HepG2 (cell line): ENCODE measurements around the gene GPR148. TPM values are rescaled to one million over a fixed set of nuclear protein-coding genes. Genes with fewer than 3 reads are reported as not detected.

Experiments
- ATAC-seq: fragments of 200-7000 bp; cut with Tn5 transposase; 3 replicates; pipeline ENCODE4 v1.9.1; 2020; ENCODE audit warnings: mild to moderate bottlenecking, moderate library complexity
- BruUV-seq: library from RNA; stranded (reverse); fragments of 400-500 nt; replicated peaks from 2 replicates; lab custom pipeline; 2021; lab: Mats Ljungman, UMichigan
- CTCF ChIA-PET: fragments of 300-600 bp; formaldehyde crosslinking; extraction: SDS; loops from one replicate; lab custom pipeline; 2021; ENCODE audit warnings: low total read pairs, inconsistent platforms, low intra/inter-chr PET ratio; lab: Yijun Ruan, JAX
- POLR2A ChIA-PET: fragments of 350-600 bp; sonication (Branson Sonifier 250); formaldehyde crosslinking; loops from one replicate; lab custom pipeline; 2020; ENCODE audit warnings: antibody characterized with exemption, inconsistent platforms; lab: Yijun Ruan, JAX
- DNase-seq: peaks from one replicate; pipeline ENCODE4 v3.0.0-alpha.2; 2015; ENCODE audit warnings: low spot score
- FAIRE-seq: peaks from 3 replicates; lab custom pipeline; 2011; peaks lifted over from hg19 to GRCh38; lab: Jason Lieb, UNC
- H2AFZ ChIP-seq: one replicate; pipeline ENCODE4 v1.6.1; 2011; ENCODE audit warnings: low read length, inconsistent platforms
- H3K27ac ChIP-seq: fragments of 300-600 bp; 3 replicates; pipeline ENCODE4 v1.8.0; 2011; ENCODE audit warnings: mixed run types, mild to moderate bottlenecking, mixed read lengths, low read length, inconsistent platforms; ENCODE audit not compliant: insufficient read depth; ENCODE audit errors: extremely low read length
- H3K27me3 ChIP-seq, 2 experiments: fragments of 200-600 bp in 1 of 2; 2 replicates in 1 of 2; 3 replicates in 1 of 2; pipeline versions ENCODE4 v1.6.0 to v1.8.0; 2011; ENCODE audit warnings: low read length in 2 of 2, mild to moderate bottlenecking in 2 of 2, moderate library complexity in 2 of 2, inconsistent platforms in 1 of 2; ENCODE audit not compliant: insufficient read depth in 2 of 2, control insufficient read depth in 1 of 2
- H3K36me3 ChIP-seq, 2 experiments: fragments of 200-600 bp in 1 of 2; replicated peaks in 1 of 2; 2 replicates in 1 of 2; 3 replicates in 1 of 2; pipeline versions ENCODE4 v1.5.1 to v1.8.0; 2011; ENCODE audit warnings: low read length in 2 of 2, inconsistent platforms in 1 of 2; ENCODE audit not compliant: insufficient read depth in 2 of 2, control insufficient read depth in 1 of 2
- H3K4me1 ChIP-seq: 2 replicates; pipeline ENCODE4 v1.5.1; 2012; ENCODE audit warnings: low read length, inconsistent platforms; ENCODE audit not compliant: insufficient read depth
- H3K4me2 ChIP-seq: 2 replicates; pipeline ENCODE4 v1.6.0; 2011; ENCODE audit warnings: low read depth, low read length, inconsistent platforms
- H3K4me3 ChIP-seq, 3 experiments: fragments of 200-600 bp in 1 of 3; sonication (generic), shearing (Covaris generic) in 1 of 3; replicated peaks in 1 of 3; 2 replicates each; pipeline ENCODE4 v1.5.1; 2011 to 2016; ENCODE audit warnings: low read length in 3 of 3, inconsistent platforms in 2 of 3, low read depth in 2 of 3, mild to moderate bottlenecking in 2 of 3, control low read depth in 1 of 3, mixed read lengths in 1 of 3; ENCODE audit not compliant: insufficient read depth in 1 of 3
- H3K79me2 ChIP-seq: one replicate; pipeline ENCODE4 v1.6.1; 2011; ENCODE audit warnings: low read length, inconsistent platforms; ENCODE audit not compliant: insufficient read depth
- H3K9ac ChIP-seq: 2 replicates; pipeline ENCODE4 v1.6.0; 2011; ENCODE audit warnings: mild to moderate bottlenecking, low read depth, low read length, inconsistent platforms; ENCODE audit not compliant: insufficient read depth
- H3K9me3 ChIP-seq: 2 replicates; pipeline ENCODE4 v1.5.1; 2012; ENCODE audit warnings: mild to moderate bottlenecking, low read length
- H4K20me1 ChIP-seq: 2 replicates; pipeline ENCODE4 v1.6.0; 2011; ENCODE audit warnings: inconsistent platforms, mild to moderate bottlenecking, low read length, moderate library complexity; ENCODE audit not compliant: insufficient read depth
- ATF5 ChIP-seq: sonication (generic); formaldehyde crosslinking; IDR thresholded peaks from 2 replicates; pipeline ENCODE4 v1.4.0; 2020; ENCODE audit warnings: mild to moderate bottlenecking, low read depth, missing genetic modification reagents
- HNRNPLL ChIP-seq: fragments of 200-400 bp; formaldehyde crosslinking; IDR thresholded peaks from 2 replicates; pipeline ENCODE4 v1.6.1; 2017; ENCODE audit warnings: mild to moderate bottlenecking, low read depth, low read length; ENCODE audit not compliant: poor library complexity, severe bottlenecking
- HOXA3 ChIP-seq: sonication (generic); formaldehyde crosslinking; IDR thresholded peaks from 2 replicates; pipeline ENCODE4 v1.5.0; 2020; ENCODE audit warnings: missing genetic modification reagents
- PHF20 ChIP-seq: sonication (generic); formaldehyde crosslinking; IDR thresholded peaks from 2 replicates; pipeline ENCODE4 v1.5.0; 2020; ENCODE audit warnings: mild to moderate bottlenecking, missing genetic modification reagents
- POLR2AphosphoS2 ChIP-seq: IDR thresholded peaks from 2 replicates; pipeline ENCODE4 v1.6.1; 2011; ENCODE audit warnings: low read depth, low read length, improper control_type of control experiment
- RCOR2 ChIP-seq: IDR thresholded peaks from 2 replicates; pipeline ENCODE4 v1.6.1; 2016; ENCODE audit warnings: missing biosample characterization, missing genetic modification reagents
- REL ChIP-seq: sonication (generic); formaldehyde crosslinking; conservative IDR thresholded peaks from 2 replicates; pipeline ENCODE4 v1.8.0; 2022; ENCODE audit warnings: mild to moderate bottlenecking, missing genetic modification reagents, moderate library complexity
- RFXAP ChIP-seq: sonication (generic); formaldehyde crosslinking; IDR thresholded peaks from 2 replicates; pipeline ENCODE4 v1.4.0; 2020; ENCODE audit warnings: missing genetic modification reagents, borderline replicate concordance
- SMARCE1 ChIP-seq: fragments of 450-650 bp; IDR thresholded peaks from 2 replicates; pipeline ENCODE4 v1.6.1; 2017; ENCODE audit warnings: borderline replicate concordance
- SNAI1 ChIP-seq: sonication (generic); formaldehyde crosslinking; IDR thresholded peaks from 2 replicates; pipeline ENCODE4 v1.5.0; 2020; ENCODE audit warnings: mild to moderate bottlenecking, missing genetic modification reagents, borderline replicate concordance
- SP5 ChIP-seq: IDR thresholded peaks from 2 replicates; pipeline ENCODE4 v1.6.1; 2016; ENCODE audit warnings: low read depth, borderline replicate concordance
- SRSF4 ChIP-seq: fragments of 200-400 bp; formaldehyde crosslinking; IDR thresholded peaks from one replicate; pipeline ENCODE4 v1.6.1; 2018; ENCODE audit warnings: mild to moderate bottlenecking, low read depth, low read length, moderate library complexity; ENCODE audit not compliant: poor library complexity, severe bottlenecking
- ZFP36L2 ChIP-seq: sonication (generic); formaldehyde crosslinking; IDR thresholded peaks from 2 replicates; pipeline ENCODE4 v1.4.0; 2020; ENCODE audit warnings: missing genetic modification reagents
- ZFY ChIP-seq: sonication (generic); formaldehyde crosslinking; IDR thresholded peaks from 2 replicates; pipeline ENCODE4 v1.4.0; 2020; ENCODE audit warnings: missing genetic modification reagents
- ZNF383 ChIP-seq: sonication (generic); formaldehyde crosslinking; IDR thresholded peaks from 2 replicates; pipeline ENCODE4 v1.4.0; 2020; ENCODE audit warnings: missing genetic modification reagents, mild to moderate bottlenecking, borderline replicate concordance
- ZNF746 ChIP-seq: sonication (generic); formaldehyde crosslinking; IDR thresholded peaks from 2 replicates; pipeline ENCODE4 v1.8.0; 2022; ENCODE audit warnings: mild to moderate bottlenecking, missing genetic modification reagents
- WGBS: methylation state at CpG from one replicate; pipeline ENCODE4 v1.1.6; 2017; ENCODE audit warnings: low lambda C conversion rate; 5-methylcytosine and 5-hydroxymethylcytosine counted together
- in situ Hi-C: cut with HindIII; loops from 2 replicates; pipeline ENCODE4 v1.10.0; 2017; ENCODE audit warnings: low pct_unique_long_range_greater_than_20kb; ENCODE audit not compliant: extremely low pct_ligation_motif_present
- intact Hi-C: fragments of 100-400 bp; cut with micrococcal nuclease; formaldehyde crosslinking; loops from one replicate; pipeline ENCODE4 v1.10.0; 2022; ENCODE audit not compliant: unreplicated experiment
- polyA plus RNA-seq, 8 experiments: library from polyadenylated mRNA; depleted of rRNA in 3 of 8; stranded (reverse) in 7 of 8; unstranded in 1 of 8; fragments of >200 nt; fragmentation: Illumina TruSeq in 4 of 8; extraction: Trizol in 4 of 8; gene quantifications; 2 replicates each; pipeline versions ENCODE4 v1.2.1 to v1.2.3, GENCODE V29; 2011 to 2016; ENCODE audit warnings: low read depth in 4 of 8, missing spikeins in 1 of 8, mixed read lengths in 1 of 8; ENCODE audit not compliant: insufficient read depth in 1 of 8
- total RNA-seq, 5 experiments: library from RNA; depleted of rRNA; stranded (reverse); fragments of >200 nt; fragmentation: Illumina TruSeq; extraction: Trizol; gene quantifications; 2 replicates each; pipeline ENCODE4 v1.2.3, GENCODE V29; 2016; ENCODE audit warnings: low read depth in 1 of 5

GPR148 gene
- total and polyA plus RNA-seq, 2 of the 13 experiments (the other 11 are each of a cell fraction or from before 2014, with no cell fraction given), result not detected

GRCh38 chr2:130727286-130727924 lies 1.5 kb upstream of the GPR148 start:
- no peak for FAIRE-seq

GRCh38 chr2:130728007-130728454 lies 839 bp upstream of the GPR148 start:
- POLR2A ChIA-PET, result no interaction called here
- Histone ChIP-seq H3K27me3 (peaks cover 0 to 23% of the 10 kb centered on the region in 2 experiments; a peak in 2 of 5 replicates), H4K20me1 (no peaks in the 10 kb centered on the region), H3K9me3 (no peaks in the 10 kb centered on the region), H2AFZ (no peak overlapping the region), H3K9ac (no peak overlapping the region), H3K79me2 (no peaks in the 10 kb centered on the region), H3K4me1 (no peaks in the 10 kb centered on the region), H3K4me3 (no peak overlapping the region), H3K27ac (no peak overlapping the region), H3K36me3 (no peaks in the 10 kb centered on the region), H3K4me2 (no peak overlapping the region)
- FAIRE-seq (no peak), ATAC-seq (peak; percentile 34; the same call in 1 of the 3 replicates), DNase-seq (no peak)
- TF ChIP-seq SRSF4 (no peak), HOXA3 (CRISPR knock-in tag) (no peak), ZFY (CRISPR knock-in tag) (no peak), SP5 (CRISPR knock-in tag) (no peak), RFXAP (CRISPR knock-in tag) (no peak), PHF20 (CRISPR knock-in tag) (no peak), POLR2AphosphoS2 (no peak), REL (CRISPR knock-in tag) (no peak), ZNF383 (CRISPR knock-in tag) (no peak), SMARCE1 (no peak)
- BruUV-seq, result no TSS peak
- intact Hi-C loops (no loop called here), in situ Hi-C loops (no loop called here)
- CTCF ChIA-PET, result no interaction called here
- 33% methylated on average over 7 of the region's 12 CpGs for WGBS

More at GRCh38 chr2:130727286-130727924, 1.5 kb upstream of the GPR148 start:
- intact Hi-C loops (no loop called here), in situ Hi-C loops (no loop called here)
- peaks cover 0 to 23% of the 10 kb centered on the region in 2 experiments; a peak in 2 of 5 replicates for H3K27me3 ChIP-seq
- POLR2A ChIA-PET, result no interaction called here
- ATAC-seq (peak; percentile 48; the same call in 2 of the 3 replicates), DNase-seq (no peak)
- CTCF ChIA-PET, result no interaction called here
- H3K79me2 ChIP-seq, result no peaks in the 10 kb centered on the region
- H3K36me3 ChIP-seq, result no peaks in the 10 kb centered on the region
- H4K20me1 ChIP-seq, result no peaks in the 10 kb centered on the region
- no peak overlapping the region for H3K27ac ChIP-seq
- 51% methylated on average over 41 of the region's 48 CpGs for WGBS
- no peak overlapping the region for H2AFZ ChIP-seq
- TF ChIP-seq HNRNPLL (peak; percentile 16), ZNF746 (CRISPR knock-in tag) (no peak), RCOR2 (CRISPR knock-in tag) (no peak), ZFP36L2 (CRISPR knock-in tag) (no peak), ATF5 (no peak), SNAI1 (CRISPR knock-in tag) (no peak)
- H3K4me1 ChIP-seq, result no peaks in the 10 kb centered on the region
- H3K4me3 ChIP-seq, result no peak overlapping the region
- no TSS peak for BruUV-seq
- H3K9me3 ChIP-seq, result no peaks in the 10 kb centered on the region
- no peak overlapping the region for H3K9ac ChIP-seq
- no peak overlapping the region for H3K4me2 ChIP-seq
